OCI-LY7 (cell line): Measurements from ENCODE around the gene SOBP. TPM values are rescaled to one million over a fixed set of nuclear protein-coding genes. Genes with fewer than 3 reads are reported as not detected.
A peak's percentile ranks its signal among the peaks of the same experiment; 100 is the strongest.

Experiments
- BruUV-seq: library from RNA; stranded (reverse); fragments of 400-500 nt; replicated peaks from 2 replicates; lab custom pipeline; 2021; lab: Mats Ljungman, UMichigan
- CTCF ChIA-PET: fragments of 300-600 bp; sonication (Branson Sonifier 250); formaldehyde crosslinking; loops from one replicate; lab custom pipeline; 2022; ENCODE audit warnings: antibody characterized with exemption; ENCODE audit not compliant: unreplicated experiment; lab: Charles Lee
- POLR2A ChIA-PET: fragments of 300-600 bp; sonication (Branson Sonifier 250); formaldehyde crosslinking; loops from one replicate; lab custom pipeline; 2022; ENCODE audit warnings: antibody characterized with exemption; lab: Charles Lee
- DNase-seq: peaks from one replicate; pipeline ENCODE4 v3.0.0-alpha.2; 2015; ENCODE audit warnings: low spot score
- H2AFZ ChIP-seq: fragments of 200-600 bp; sonication (generic), shearing (Covaris generic); 2 replicates; pipeline ENCODE4 v1.6.1; 2014; ENCODE audit warnings: mild to moderate bottlenecking, antibody characterized with exemption, low read length, moderate library complexity
- H3K27ac ChIP-seq: fragments of 200-600 bp; sonication (generic); 2 replicates; pipeline ENCODE4 v1.5.1; 2014; ENCODE audit warnings: mixed run types, low read depth, mild to moderate bottlenecking, moderate library complexity, low read length, inconsistent platforms; ENCODE audit not compliant: poor library complexity, severe bottlenecking
- H3K36me3 ChIP-seq: fragments of 200-600 bp; sonication (generic); 2 replicates; pipeline ENCODE4 v1.6.1; 2014; ENCODE audit warnings: mild to moderate bottlenecking, antibody characterized with exemption, low read length, moderate library complexity, mixed read lengths; ENCODE audit not compliant: insufficient read depth
- H3K4me1 ChIP-seq: fragments of 200-600 bp; sonication (generic); 2 replicates; pipeline ENCODE4 v1.5.1; 2014; ENCODE audit warnings: mild to moderate bottlenecking, low read length; ENCODE audit not compliant: insufficient read depth, poor library complexity, severe bottlenecking
- H3K4me2 ChIP-seq: fragments of 200-600 bp; sonication (generic); 2 replicates; pipeline ENCODE4 v1.6.1; 2014; ENCODE audit warnings: mild to moderate bottlenecking, low read length
- H3K4me3 ChIP-seq: fragments of 200-600 bp; sonication (generic); 2 replicates; pipeline ENCODE4 v1.5.1; 2014; ENCODE audit warnings: mild to moderate bottlenecking, low read depth, low read length; ENCODE audit not compliant: poor library complexity, severe bottlenecking
- H3K79me2 ChIP-seq: fragments of 200-600 bp; sonication (generic); 2 replicates; pipeline ENCODE4 v1.6.1; 2016; ENCODE audit warnings: low read depth, mild to moderate bottlenecking, low read length, moderate library complexity, mixed read lengths; ENCODE audit not compliant: insufficient read depth
- H3K9me2 ChIP-seq: fragments of 200-600 bp; sonication (generic); 2 replicates; pipeline ENCODE4 v1.6.1; 2016; ENCODE audit warnings: mild to moderate bottlenecking, low read length, mixed read lengths; ENCODE audit not compliant: insufficient read depth
- H3K9me3 ChIP-seq: fragments of 200-600 bp; sonication (generic); 2 replicates; pipeline ENCODE4 v1.6.1; 2014; ENCODE audit warnings: mild to moderate bottlenecking, mixed run types, low read length, mixed read lengths
- H4K20me1 ChIP-seq: fragments of 200-600 bp; sonication (generic); 2 replicates; pipeline ENCODE4 v1.6.1; 2014; ENCODE audit warnings: mild to moderate bottlenecking, antibody characterized with exemption, low read length, moderate library complexity, mixed read lengths; ENCODE audit not compliant: insufficient read depth
- CTCF ChIP-seq: fragments of 200-600 bp; sonication (generic); conservative IDR thresholded peaks from 2 replicates; pipeline ENCODE4 v1.5.1; 2014; ENCODE audit warnings: mild to moderate bottlenecking, antibody characterized with exemption, low read length, moderate library complexity, mixed read lengths
- EZH2phosphoT487 ChIP-seq: fragments of 200-600 bp; sonication (generic); IDR thresholded peaks from 2 replicates; pipeline ENCODE4 v1.6.1; 2018; ENCODE audit warnings: low read depth, borderline replicate concordance, mild to moderate bottlenecking, mixed run types, antibody characterized with exemption, low read length, moderate library complexity, mixed read lengths
- intact Hi-C: fragments of 100-400 bp; cut with micrococcal nuclease; formaldehyde crosslinking; loops from one replicate; pipeline ENCODE4 v1.10.0; 2022; ENCODE audit not compliant: unreplicated experiment
- total RNA-seq, 2 experiments: library from RNA; depleted of rRNA in 1 of 2; stranded (reverse); fragments of >200 nt in 1 of 2; shearing (Covaris generic) in 1 of 2; gene quantifications; 2 replicates each; pipeline ENCODE4 v1.2.3, GENCODE V29; 2014 to 2022

Gene SOBP
- total RNA-seq, 2 experiments from 2014 or later = 21.5 to 29.4 TPM

DNA sequence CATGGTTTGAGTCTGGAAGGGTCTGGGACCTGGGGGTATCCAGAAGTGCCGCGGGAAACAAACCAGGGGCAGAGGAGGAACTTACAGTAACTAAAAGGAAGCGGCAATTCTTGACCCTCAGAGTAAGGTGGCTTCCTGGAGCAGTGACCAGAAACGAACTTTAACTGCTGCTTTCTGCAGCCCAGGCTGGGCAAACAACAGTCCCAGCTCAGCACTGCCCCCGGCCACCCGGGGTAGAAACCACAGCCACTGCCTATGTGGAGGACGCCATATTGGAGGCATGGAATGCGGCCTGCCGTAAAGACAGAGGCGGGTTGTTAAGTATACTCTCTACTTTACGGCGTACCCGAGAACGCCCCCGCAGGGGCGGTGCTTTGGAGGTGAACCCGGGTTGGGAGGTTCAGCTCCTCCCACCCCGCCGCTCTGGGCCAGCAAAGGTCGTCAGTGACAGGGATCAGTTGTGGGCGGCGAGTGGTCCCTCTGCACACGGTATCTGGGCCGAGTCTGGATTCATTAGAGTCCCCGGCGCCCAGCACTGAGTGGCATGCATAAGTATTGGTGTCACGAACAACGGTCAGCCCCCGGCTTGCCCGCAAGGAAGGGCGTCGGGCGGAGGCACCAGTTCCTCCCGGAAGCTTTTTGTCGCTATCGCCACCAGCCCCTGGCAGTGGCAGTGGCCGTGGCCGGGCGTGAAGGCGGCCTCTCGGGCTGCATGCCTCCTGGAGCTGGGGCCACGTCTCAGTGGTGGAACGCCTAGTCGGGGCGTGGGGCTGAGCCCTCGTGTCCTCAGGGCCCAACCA is 30.4 kb upstream of the SOBP start, which contains the start of gene PDSS2:
Gene PDSS2 (minus strand): TSS at position 282 of the 800 bp plus-strand sequence. CDS start 279 bp downstream, at position 3.
- TF ChIP-seq CTCF = peak; percentile 77
- no peak for TF ChIP-seq EZH2phosphoT487
- Histone ChIP-seq H3K79me2 (peaks cover 43% of the 10 kb centered on the region; the same call in 1 of the 2 replicates), H3K9me2 (no peaks in the 10 kb centered on the region), H3K4me1 (peaks cover 19% of the 10 kb centered on the region), H4K20me1 (no peaks in the 10 kb centered on the region), H3K4me3 (peak within 1 kb of the TSS; percentile 86), H3K27ac (peak within 1 kb of the TSS; percentile 90), H2AFZ (peak within 1 kb of the TSS; percentile 61), H3K36me3 (peaks cover 22% of the 10 kb centered on the region), H3K4me2 (peak within 1 kb of the TSS; percentile 80), H3K9me3 (no peaks in the 10 kb centered on the region)
- CTCF ChIA-PET = interaction anchor here (0.8 to 1.0 kb wide), 5 partner anchors 30 to 328 kb away, joined by 3 to 4 read pairs (median 4); no protein-coding TSS in a partner anchor
- BruUV-seq = TSS peak; percentile 85
- intact Hi-C loops = loop anchor here (1.0 to 5.0 kb wide), 5 partner anchors 30 to 342 kb away; partner anchors contain the start of gene BEND3
- POLR2A ChIA-PET = interaction anchor here (0.6 to 4.1 kb wide), 28 partner anchors 9 to 480 kb away, joined by 3 to 32 read pairs (median 4); no protein-coding TSS in a partner anchor
- DNase-seq = peak; percentile 99

DNA sequence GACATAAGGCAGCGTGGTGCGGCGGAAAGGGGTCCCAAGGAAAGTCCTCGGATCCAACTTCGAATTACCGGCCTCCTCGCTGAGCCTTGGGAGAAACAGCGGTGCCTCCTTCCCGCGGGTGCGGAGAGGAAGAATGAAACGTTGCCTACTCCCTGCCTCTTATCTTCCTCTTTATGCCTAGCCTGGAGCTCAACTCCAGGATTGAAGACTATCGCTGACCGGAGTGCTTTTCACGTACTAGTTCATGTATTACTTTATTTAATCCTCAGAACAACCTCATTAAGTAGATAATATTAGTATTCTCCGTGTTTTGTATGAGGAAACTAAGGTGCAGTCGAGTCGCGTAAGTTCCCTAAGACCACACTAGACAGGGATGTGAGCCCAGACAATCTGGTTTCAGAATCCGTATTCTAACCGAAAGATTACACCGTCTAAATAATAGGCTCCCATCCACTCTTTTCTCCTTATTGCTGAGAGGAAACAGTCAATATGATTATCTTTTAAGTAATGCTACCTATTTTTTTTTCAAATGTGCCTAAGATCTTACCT is 29.8 kb upstream of the SOBP start:
- intact Hi-C loops = no loop called here
- no TSS peak for BruUV-seq

More for the DNA sequence above, 29.8 kb upstream of the SOBP start:
- Histone ChIP-seq H3K9me3 (no peaks in the 10 kb centered on the region), H3K4me3 (peak overlapping the region; percentile 86), H3K4me2 (peak overlapping the region; percentile 80), H4K20me1 (no peaks in the 10 kb centered on the region), H3K4me1 (peaks cover 19% of the 10 kb centered on the region), H3K9me2 (no peaks in the 10 kb centered on the region), H2AFZ (peak overlapping the region; percentile 61), H3K79me2 (peaks cover 36% of the 10 kb centered on the region; the same call in 1 of the 2 replicates), H3K27ac (peak overlapping the region; percentile 90), H3K36me3 (peaks cover 16% of the 10 kb centered on the region)
- no peak for DNase-seq
- POLR2A ChIA-PET = interaction anchor here (0.6 to 4.1 kb wide), 19 partner anchors 11 to 481 kb away, joined by 3 to 32 read pairs (median 4); no protein-coding TSS in a partner anchor
- CTCF ChIA-PET = interaction anchor here (1.0 kb wide), 1 partner anchor 60 kb away, joined by 3 read pairs; no protein-coding TSS in a partner anchor
- TF ChIP-seq CTCF (no peak), EZH2phosphoT487 (no peak)
